Right cardiac atrium (tissue), 5 donors: ENCODE measurements around the gene MEDAG. TPM values are rescaled to one million over a fixed set of nuclear protein-coding genes. Genes with fewer than 3 reads are reported as not detected.

Source experiments
- ATAC-seq, 2 donors: fragments of 200-7000 bp; cut with Tn5 transposase; one replicate each; pipeline versions ENCODE4 v1.8.0 to v1.9.1; 2020; ENCODE audit warnings: moderate library complexity in 2 of 2, mild to moderate bottlenecking in 1 of 2
- DNase-seq, 3 donors: peaks; one replicate each; pipeline ENCODE4 v3.0.0-alpha.2; 2020
- H3K27ac ChIP-seq: one replicate; pipeline ENCODE4 v1.5.1; 2013; ENCODE audit warnings: mild to moderate bottlenecking, low read length, control low read depth, moderate library complexity
- H3K27me3 ChIP-seq: one replicate; pipeline ENCODE4 v1.6.1; 2013; ENCODE audit not compliant: control insufficient read depth, insufficient read depth
- H3K4me1 ChIP-seq: one replicate; pipeline ENCODE4 v1.6.1; 2013; ENCODE audit warnings: low read length; ENCODE audit not compliant: control insufficient read depth, insufficient read depth
- H3K4me3 ChIP-seq: one replicate; pipeline ENCODE4 v1.5.1; 2013; ENCODE audit warnings: low read length, control low read depth
- H3K9me3 ChIP-seq: one replicate; pipeline ENCODE4 v1.6.1; 2013; ENCODE audit warnings: low read length; ENCODE audit not compliant: control insufficient read depth
- WGBS: extraction: QIAGEN DNeasy Blood & Tissue Kit; methylation state at CpG from one replicate; pipeline ENCODE4 v1.1.7; 2013; 5-methylcytosine and 5-hydroxymethylcytosine counted together
- intact Hi-C, 4 donors: fragments of 100-400 bp; cut with DNase I; formaldehyde crosslinking; loops; one replicate each; pipeline versions ENCODE4 v1.11.0 to v1.14.0; 2022 to 2023
- polyA plus RNA-seq: library from polyadenylated mRNA; stranded (reverse); fragments of 200-250 nt; gene quantifications from one replicate; pipeline ENCODE4 v1.2.3, GENCODE V29; 2013
- total RNA-seq, 4 donors: library from RNA; stranded (reverse); fragmentation: NEBNext Ultra II Directional; extraction: Animal tissue kit (Norgen Biotek cat#: 25700); gene quantifications; one replicate each; pipeline ENCODE4 v1.2.1, GENCODE V29; 2021
- donor health status: healthy with polysubstance abuse.
- donor health status: DM: no; HTN: yes; CAD: no.
- donor health status: DM: no; HTN: no; CAD: no.
- donor health status: DM: no; HTN: yes; CAD: no; lungs with severe emphysema.
- donor health status: DM: yes; HTN: yes; CAD: no.

Gene MEDAG
- total and polyA plus RNA-seq, 5 donors = 5.4 to 22.2 (median 7.7) TPM

GRCh38 chr13:30872685-30873461 lies 33.2 kb upstream of the MEDAG start:
- intact Hi-C loops = no loop called here
- ATAC-seq = no peak
- Histone ChIP-seq H3K9me3 (no peaks in the 10 kb centered on the region), H3K4me3 (no peak overlapping the region), H3K27ac (peak overlapping the region; percentile 49), H3K4me1 (no peaks in the 10 kb centered on the region), H3K27me3 (no peaks in the 10 kb centered on the region)
- peak; percentile 63 to 74 (median 70) for DNase-seq
- WGBS = 44% methylated on average over 6 of the region's 6 CpGs

GRCh38 chr13:30873499-30873898 lies 32.6 kb upstream of the MEDAG start:
- 84% methylated on average over 5 of the region's 5 CpGs for WGBS
- Histone ChIP-seq H3K9me3 (no peaks in the 10 kb centered on the region), H3K4me3 (no peak overlapping the region), H3K4me1 (no peaks in the 10 kb centered on the region), H3K27ac (no peak overlapping the region), H3K27me3 (no peaks in the 10 kb centered on the region)
- no peak for DNase-seq
- intact Hi-C loops = no loop called here
- ATAC-seq = no peak

GRCh38 chr13:30874111-30874510 lies 32.0 kb upstream of the MEDAG start:
- intact Hi-C loops = no loop called here
- Histone ChIP-seq H3K9me3 (no peaks in the 10 kb centered on the region), H3K27me3 (no peaks in the 10 kb centered on the region), H3K4me3 (no peak overlapping the region), H3K27ac (no peak overlapping the region), H3K4me1 (no peaks in the 10 kb centered on the region)
- ATAC-seq (no peak), DNase-seq (no peak)
- 81% methylated on average over 6 of the region's 6 CpGs for WGBS

GRCh38 chr13:30874561-30874960 lies 31.5 kb upstream of the MEDAG start:
- intact Hi-C loops = no loop called here
- ATAC-seq = no peak

GRCh38 chr13:30877335-30877734 lies 28.7 kb upstream of the MEDAG start:
- ATAC-seq (no peak), DNase-seq (no peak)
- intact Hi-C loops = no loop called here
- H3K4me1 ChIP-seq = no peaks in the 10 kb centered on the region
- no peaks in the 10 kb centered on the region for H3K9me3 ChIP-seq
- no peaks in the 10 kb centered on the region for H3K27me3 ChIP-seq
- 8% methylated on average over 1 of the region's 1 CpG for WGBS
- no peak overlapping the region for H3K4me3 ChIP-seq
- no peak overlapping the region for H3K27ac ChIP-seq

More at GRCh38 chr13:30874561-30874960, 31.5 kb upstream of the MEDAG start:
- no peak for DNase-seq
- Histone ChIP-seq H3K4me3 (no peak overlapping the region), H3K9me3 (no peaks in the 10 kb centered on the region), H3K4me1 (no peaks in the 10 kb centered on the region), H3K27me3 (no peaks in the 10 kb centered on the region), H3K27ac (no peak overlapping the region)
- whole genome bisulfite sequencing = 88% methylated on average over 6 of the region's 6 CpGs

GRCh38 chr13:30880151-30880855 lies 25.8 kb upstream of the MEDAG start:
- Histone ChIP-seq H3K4me1 (no peaks in the 10 kb centered on the region), H3K27ac (peak overlapping the region; percentile 90), H3K4me3 (no peak overlapping the region), H3K9me3 (no peaks in the 10 kb centered on the region), H3K27me3 (no peaks in the 10 kb centered on the region)
- DNase-seq (no peak), ATAC-seq (peak; percentile 12 to 59)
- 81% methylated on average over 2 of the region's 2 CpGs for WGBS
- intact Hi-C loops = no loop called here

- WGBS = 47% methylated on average over 4 of the region's 4 CpGs
- peak; percentile 93 to 96 for ATAC-seq
- H3K9me3 ChIP-seq = no peaks in the 10 kb centered on the region
- H3K27ac ChIP-seq = peak overlapping the region; percentile 82
- no peaks in the 10 kb centered on the region for H3K27me3 ChIP-seq
- H3K4me3 ChIP-seq = no peak overlapping the region
- peak in 1 of 3 donors; percentile 44 for DNase-seq
- H3K4me1 ChIP-seq = no peaks in the 10 kb centered on the region
- intact Hi-C loops = no loop called here
These were observed 25.3 kb upstream of the MEDAG start for GRCh38 chr13:30880856-30881155.

- Histone ChIP-seq H3K27ac (peak overlapping the region; percentile 82), H3K27me3 (no peaks in the 10 kb centered on the region), H3K4me3 (no peak overlapping the region), H3K4me1 (no peaks in the 10 kb centered on the region), H3K9me3 (no peaks in the 10 kb centered on the region)
- ATAC-seq (peak; percentile 85 to 92), DNase-seq (peak; percentile 80 to 89 (median 82))
- WGBS = 65% methylated on average over 3 of the region's 3 CpGs
- intact Hi-C loops = no loop called here
These were observed 24.9 kb upstream of the MEDAG start for GRCh38 chr13:30881191-30881651.

- 75% methylated on average over 8 of the region's 8 CpGs for WGBS
- no peaks in the 10 kb centered on the region for H3K4me1 ChIP-seq
- DNase-seq (no peak), ATAC-seq (no peak)
- H3K9me3 ChIP-seq = no peaks in the 10 kb centered on the region
- no peak overlapping the region for H3K4me3 ChIP-seq
- intact Hi-C loops = no loop called here
- H3K27me3 ChIP-seq = no peaks in the 10 kb centered on the region
- no peak overlapping the region for H3K27ac ChIP-seq
These were observed 23.8 kb upstream of the MEDAG start for GRCh38 chr13:30882026-30882850.

GRCh38 chr13:30882996-30883766 lies 22.9 kb upstream of the MEDAG start:
- intact Hi-C loops = no loop called here
- Histone ChIP-seq H3K4me3 (no peak overlapping the region), H3K27me3 (no peaks in the 10 kb centered on the region), H3K9me3 (no peaks in the 10 kb centered on the region), H3K27ac (no peak overlapping the region), H3K4me1 (no peaks in the 10 kb centered on the region)
- WGBS = 75% methylated on average over 13 of the region's 13 CpGs
- ATAC-seq = no peak
- no peak for DNase-seq
